ENCODE results near the gene FITM2.
"Not testable (repeated sequence)": the region's sequence is repeated elsewhere in the genome, so short reads cannot be mapped to it uniquely, and the experiment has no call there.

The FITM2 gene

GRCh38 chr20:44336725-44337380 is 25.9 kb upstream of the FITM2 start, which contains the start of gene R3HDML:
Gene R3HDML (plus strand): TSS chr20:44337043. CDS start chr20:44337158, 115 bp downstream.
- TF ChIP-seq FOXP2 (optimal IDR thresholded peaks at IDR 0.05; ENCODE audit: control extremely low read depth, extremely low read length, insufficient read depth) (no peak), POLR2AphosphoS5 (IDR thresholded peaks at IDR 0.05; ENCODE audit: borderline replicate concordance, low read depth, low read length) (no peak), EZH2 (IDR thresholded peaks at IDR 0.05) (no peak)

GRCh38 chr20:44336086-44336485 is 25.1 kb upstream of the FITM2 start:
- Histone ChIP-seq H3K9me3 (ENCODE audit: low read depth, low read length) (no peaks in the 10 kb centered on the region), H3K27ac (no peak overlapping the region), H3K4me3 (no peak overlapping the region), H3K36me3 (ENCODE audit: insufficient read depth, low read length) (no peaks in the 10 kb centered on the region), H3K9ac (ENCODE audit: insufficient read length) (no peak overlapping the region)
- TF ChIP-seq FOXP2 (optimal IDR thresholded peaks at IDR 0.05; ENCODE audit: control extremely low read depth, extremely low read length, insufficient read depth) (no peak), EZH2 (IDR thresholded peaks at IDR 0.05) (no peak)
- no peak for DNase-seq (ENCODE audit: low read depth, low spot score)

More at GRCh38 chr20:44336725-44337380, 25.9 kb upstream of the FITM2 start, which contains the start of gene R3HDML:
- Histone ChIP-seq H3K9me3 (ENCODE audit: low read depth, low read length) (no peaks in the 10 kb centered on the region), H3K27ac (no peak within 1 kb of the TSS), H3K36me3 (ENCODE audit: insufficient read depth, low read length) (no peaks in the 10 kb centered on the region), H3K4me3 (no peak within 1 kb of the TSS), H3K9ac (ENCODE audit: insufficient read length) (no peak within 1 kb of the TSS)
- no peak for DNase-seq (ENCODE audit: low read depth, low spot score)

GRCh38 chr20:44335675-44336074 is 24.7 kb upstream of the FITM2 start:
- Histone ChIP-seq H3K27ac (no peak overlapping the region), H3K9me3 (ENCODE audit: low read depth, low read length) (no peaks in the 10 kb centered on the region), H3K4me3 (no peak overlapping the region), H3K9ac (ENCODE audit: insufficient read length) (no peak overlapping the region), H3K36me3 (ENCODE audit: insufficient read depth, low read length) (no peaks in the 10 kb centered on the region)
- DNase-seq (ENCODE audit: low read depth, low spot score) = no peak
- TF ChIP-seq POLR2AphosphoS5 (IDR thresholded peaks at IDR 0.05; ENCODE audit: borderline replicate concordance, low read depth, low read length) (no peak), FOXP2 (optimal IDR thresholded peaks at IDR 0.05; ENCODE audit: control extremely low read depth, extremely low read length, insufficient read depth) (no peak), EZH2 (IDR thresholded peaks at IDR 0.05) (no peak)

- H3K36me3 ChIP-seq (ENCODE audit: insufficient read depth, low read length) = no peaks in the 10 kb centered on the region
- H3K9me3 ChIP-seq (ENCODE audit: low read depth, low read length) = no peaks in the 10 kb centered on the region
- TF ChIP-seq FOXP2 (optimal IDR thresholded peaks at IDR 0.05; ENCODE audit: control extremely low read depth, extremely low read length, insufficient read depth) (no peak), EZH2 (IDR thresholded peaks at IDR 0.05) (no peak), POLR2AphosphoS5 (IDR thresholded peaks at IDR 0.05; ENCODE audit: borderline replicate concordance, low read depth, low read length) (no peak)
- no peak overlapping the region for H3K9ac ChIP-seq (ENCODE audit: insufficient read length)
- H3K27ac ChIP-seq = no peak overlapping the region
- H3K4me3 ChIP-seq = no peak overlapping the region
- no peak for DNase-seq (ENCODE audit: low read depth, low spot score)
These were observed 23.7 kb upstream of the FITM2 start for GRCh38 chr20:44334709-44335108.

GRCh38 chr20:44334306-44334705 is 23.3 kb upstream of the FITM2 start:
- H3K4me3 ChIP-seq = no peak overlapping the region
- H3K36me3 ChIP-seq (ENCODE audit: insufficient read depth, low read length) = no peaks in the 10 kb centered on the region
- TF ChIP-seq EZH2 (IDR thresholded peaks at IDR 0.05) = no peak
- H3K9me3 ChIP-seq (ENCODE audit: low read depth, low read length) = no peaks in the 10 kb centered on the region
- DNase-seq (ENCODE audit: low read depth, low spot score) = no peak
- no peak overlapping the region for H3K27ac ChIP-seq
- H3K9ac ChIP-seq (ENCODE audit: insufficient read length) = no peak overlapping the region

GRCh38 chr20:44331201-44331600 is 20.2 kb upstream of the FITM2 start:
- TF ChIP-seq EZH2 (IDR thresholded peaks at IDR 0.05) (no peak), POLR2AphosphoS5 (IDR thresholded peaks at IDR 0.05; ENCODE audit: borderline replicate concordance, low read depth, low read length) (no peak), FOXP2 (optimal IDR thresholded peaks at IDR 0.05; ENCODE audit: control extremely low read depth, extremely low read length, insufficient read depth) (no peak)
- Histone ChIP-seq H3K9ac (ENCODE audit: insufficient read length) (no peak overlapping the region), H3K4me3 (no peak overlapping the region), H3K27ac (no peak overlapping the region), H3K36me3 (ENCODE audit: insufficient read depth, low read length) (no peaks in the 10 kb centered on the region), H3K9me3 (ENCODE audit: low read depth, low read length) (no peaks in the 10 kb centered on the region)
- no peak for DNase-seq (ENCODE audit: low read depth, low spot score)

GRCh38 chr20:44328428-44328827 is 17.4 kb upstream of the FITM2 start:
- H3K36me3 ChIP-seq (ENCODE audit: insufficient read depth, low read length) = no peaks in the 10 kb centered on the region
- H3K9me3 ChIP-seq (ENCODE audit: low read depth, low read length) = no peaks in the 10 kb centered on the region
- H3K4me3 ChIP-seq = no peak overlapping the region
- no peak for TF ChIP-seq POLR2AphosphoS5 (IDR thresholded peaks at IDR 0.05; ENCODE audit: borderline replicate concordance, low read depth, low read length)
- no peak for TF ChIP-seq EZH2 (IDR thresholded peaks at IDR 0.05)
- no peak for TF ChIP-seq FOXP2 (optimal IDR thresholded peaks at IDR 0.05; ENCODE audit: control extremely low read depth, extremely low read length, insufficient read depth)
- no peak for DNase-seq (ENCODE audit: low read depth, low spot score)
- H3K9ac ChIP-seq (ENCODE audit: insufficient read length) = no peak overlapping the region
- no peak overlapping the region for H3K27ac ChIP-seq

- not testable (repeated sequence) for H3K27ac ChIP-seq; DNase-seq (ENCODE audit: low read depth, low spot score)
These were observed 16.7 kb upstream of the FITM2 start for GRCh38 chr20:44327748-44328147.

GRCh38 chr20:44326391-44327159 is 15.6 kb upstream of the FITM2 start:
- H3K9ac ChIP-seq (ENCODE audit: insufficient read length) = no peak overlapping the region
- no peaks in the 10 kb centered on the region for H3K9me3 ChIP-seq (ENCODE audit: low read depth, low read length)
- no peak overlapping the region for H3K27ac ChIP-seq
- H3K4me3 ChIP-seq = no peak overlapping the region
- H3K36me3 ChIP-seq (ENCODE audit: insufficient read depth, low read length) = no peaks in the 10 kb centered on the region
- DNase-seq (ENCODE audit: low read depth, low spot score) = no peak
- TF ChIP-seq POLR2AphosphoS5 (IDR thresholded peaks at IDR 0.05; ENCODE audit: borderline replicate concordance, low read depth, low read length) = no peak
- no peak for TF ChIP-seq EZH2 (IDR thresholded peaks at IDR 0.05)
- TF ChIP-seq FOXP2 (optimal IDR thresholded peaks at IDR 0.05; ENCODE audit: control extremely low read depth, extremely low read length, insufficient read depth) = no peak

More at GRCh38 chr20:44327748-44328147, 16.7 kb upstream of the FITM2 start:
- not testable (repeated sequence) for H3K36me3 ChIP-seq (ENCODE audit: insufficient read depth, low read length); H3K9me3 ChIP-seq (ENCODE audit: low read depth, low read length); H3K9ac ChIP-seq (ENCODE audit: insufficient read length); H3K4me3 ChIP-seq
